Esophagus squamous epithelium (tissue), 4 donors: ENCODE results near the gene PSMB8.

Experiments
- POLR2A ChIP-seq, 4 donors: fragments of 450-650 bp; IDR thresholded peaks; one replicate each; pipeline ENCODE4 v1.6.1; 2017; ENCODE audit warnings: antibody characterized with exemption in 4 of 4, mild to moderate bottlenecking in 4 of 4, moderate library complexity in 3 of 4
- TF ChIP-seq, protein P1 (sequence below), 6 experiments: fragments of 450-650 bp in 4 of 6; fragments of 200-600 bp in 2 of 6; sonication (generic) in 2 of 6; IDR thresholded peaks; one replicate each; pipeline ENCODE4 v1.5.1; 2016 to 2019; ENCODE audit warnings: antibody characterized with exemption in 6 of 6, mild to moderate bottlenecking in 4 of 6, moderate library complexity in 4 of 6

DNA sequence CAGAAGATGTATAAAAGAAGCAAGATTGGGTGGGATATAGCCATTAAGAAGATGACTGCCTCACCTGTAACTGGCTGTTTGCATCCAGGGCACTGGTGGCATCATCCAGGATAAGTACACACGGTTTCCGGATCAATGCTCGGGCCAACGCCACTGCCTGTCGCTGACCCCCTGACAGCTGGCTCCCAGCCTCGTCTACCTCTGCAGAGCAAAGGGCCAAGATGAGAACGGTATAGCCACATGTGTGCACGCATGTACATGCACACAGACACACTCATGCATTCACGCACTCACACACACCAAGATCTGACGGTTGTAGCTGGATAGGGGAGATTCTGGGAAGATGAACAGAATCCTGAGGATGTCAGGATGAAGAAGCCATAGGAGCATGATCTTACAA lies 3.2 kb upstream of the PSMB8 start:
- TF ChIP-seq, protein P1, sequence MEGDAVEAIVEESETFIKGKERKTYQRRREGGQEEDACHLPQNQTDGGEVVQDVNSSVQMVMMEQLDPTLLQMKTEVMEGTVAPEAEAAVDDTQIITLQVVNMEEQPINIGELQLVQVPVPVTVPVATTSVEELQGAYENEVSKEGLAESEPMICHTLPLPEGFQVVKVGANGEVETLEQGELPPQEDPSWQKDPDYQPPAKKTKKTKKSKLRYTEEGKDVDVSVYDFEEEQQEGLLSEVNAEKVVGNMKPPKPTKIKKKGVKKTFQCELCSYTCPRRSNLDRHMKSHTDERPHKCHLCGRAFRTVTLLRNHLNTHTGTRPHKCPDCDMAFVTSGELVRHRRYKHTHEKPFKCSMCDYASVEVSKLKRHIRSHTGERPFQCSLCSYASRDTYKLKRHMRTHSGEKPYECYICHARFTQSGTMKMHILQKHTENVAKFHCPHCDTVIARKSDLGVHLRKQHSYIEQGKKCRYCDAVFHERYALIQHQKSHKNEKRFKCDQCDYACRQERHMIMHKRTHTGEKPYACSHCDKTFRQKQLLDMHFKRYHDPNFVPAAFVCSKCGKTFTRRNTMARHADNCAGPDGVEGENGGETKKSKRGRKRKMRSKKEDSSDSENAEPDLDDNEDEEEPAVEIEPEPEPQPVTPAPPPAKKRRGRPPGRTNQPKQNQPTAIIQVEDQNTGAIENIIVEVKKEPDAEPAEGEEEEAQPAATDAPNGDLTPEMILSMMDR (IDR thresholded peaks at IDR 0.05), result no peak
- no peak for TF ChIP-seq POLR2A (IDR thresholded peaks at IDR 0.05)
